HEK293 (cell line): ENCODE results near the gene ALB.

Experiments
- CTCF ChIA-PET: fragments of 350-600 bp; formaldehyde crosslinking; extraction: SDS; loops from one replicate; lab custom pipeline; 2021; ENCODE audit warnings: antibody characterized with exemption; lab: Yijun Ruan, JAX
- POLR2A ChIA-PET: fragments of 300-600 bp; formaldehyde crosslinking; extraction: SDS; loops from one replicate; lab custom pipeline; 2020; ENCODE audit warnings: antibody characterized with exemption, inconsistent platforms; lab: Yijun Ruan, JAX
- H3K27ac ChIP-seq: fragments of 200-500 bp; sonication (Bioruptor generic); 2 replicates; pipeline ENCODE4 v1.5.1; 2014; ENCODE audit warnings: low read depth, low read length, control low read depth, inconsistent platforms; ENCODE audit errors: extremely low read depth
- H3K36me3 ChIP-seq, 2 experiments: fragments of 200-500 bp in 1 of 2; sonication (Bioruptor generic) in 1 of 2; 1 replicate in 1 of 2; 2 replicates in 1 of 2; pipeline ENCODE4 v1.5.1; 2014 to 2017; ENCODE audit warnings: inconsistent platforms in 2 of 2, low read length in 2 of 2; ENCODE audit not compliant: control insufficient read depth in 2 of 2, insufficient read depth in 1 of 2
- H3K4me1 ChIP-seq: fragments of 200-500 bp; sonication (Bioruptor generic); 2 replicates; pipeline ENCODE4 v1.5.1; 2014; ENCODE audit warnings: mild to moderate bottlenecking, low read length, inconsistent platforms; ENCODE audit not compliant: control insufficient read depth, insufficient read depth
- H3K4me3 ChIP-seq: 2 replicates; pipeline ENCODE4 v1.5.1; 2011; ENCODE audit warnings: low read depth, mild to moderate bottlenecking, control low read depth, low read length, moderate library complexity
- H3K9me3 ChIP-seq: fragments of 200-500 bp; sonication (Bioruptor generic); 2 replicates; pipeline ENCODE4 v1.5.1; 2014; ENCODE audit warnings: low read depth, low read length, inconsistent platforms; ENCODE audit not compliant: control insufficient read depth, insufficient read depth
- GLIS1 ChIP-seq: fragments of 450-650 bp; formaldehyde crosslinking; IDR thresholded peaks from 2 replicates; pipeline ENCODE4 v1.5.1; 2016; ENCODE audit warnings: missing biosample characterization, missing genetic modification characterization
- KLF7 ChIP-seq: fragments of 450-650 bp; formaldehyde crosslinking; IDR thresholded peaks from 2 replicates; pipeline ENCODE4 v1.5.1; 2016; ENCODE audit warnings: missing biosample characterization, missing genetic modification characterization, borderline replicate concordance
- SP7 ChIP-seq: fragments of 450-650 bp; formaldehyde crosslinking; IDR thresholded peaks from 2 replicates; pipeline ENCODE4 v1.5.1; 2016; ENCODE audit warnings: missing biosample characterization, missing genetic modification characterization
- ZBTB7A ChIP-seq: fragments of 450-650 bp; formaldehyde crosslinking; IDR thresholded peaks from 2 replicates; pipeline ENCODE4 v1.5.1; 2016; ENCODE audit warnings: low read depth, missing biosample characterization, missing genetic modification characterization
- ZIC2 ChIP-seq: fragments of 450-650 bp; formaldehyde crosslinking; IDR thresholded peaks from 2 replicates; pipeline ENCODE4 v1.5.1; 2016; ENCODE audit warnings: missing biosample characterization, missing genetic modification characterization
- ZNF133 ChIP-seq: fragments of 450-650 bp; formaldehyde crosslinking; IDR thresholded peaks from 2 replicates; pipeline ENCODE4 v1.5.1; 2016; ENCODE audit warnings: missing biosample characterization, missing genetic modification characterization
- ZNF214 ChIP-seq: fragments of 450-650 bp; formaldehyde crosslinking; IDR thresholded peaks from 2 replicates; pipeline ENCODE4 v1.5.1; 2017; ENCODE audit warnings: missing biosample characterization, mild to moderate bottlenecking, missing genetic modification characterization, borderline replicate concordance
- ZNF23 ChIP-seq: fragments of 450-650 bp; formaldehyde crosslinking; IDR thresholded peaks from 2 replicates; pipeline ENCODE4 v1.5.1; 2016; ENCODE audit warnings: missing biosample characterization, missing genetic modification characterization, borderline replicate concordance
- ZNF37A ChIP-seq: fragments of 450-650 bp; IDR thresholded peaks from 2 replicates; pipeline ENCODE4 v1.5.1; 2018; ENCODE audit warnings: missing biosample characterization, missing genetic modification characterization
- ZNF404 ChIP-seq: fragments of 450-650 bp; formaldehyde crosslinking; IDR thresholded peaks from 2 replicates; pipeline ENCODE4 v1.5.1; 2017; ENCODE audit warnings: missing biosample characterization, missing genetic modification characterization
- ZNF510 ChIP-seq: fragments of 450-650 bp; formaldehyde crosslinking; IDR thresholded peaks from 2 replicates; pipeline ENCODE4 v1.5.1; 2018; ENCODE audit warnings: mild to moderate bottlenecking, missing genetic modification characterization, missing biosample characterization; ENCODE audit not compliant: insufficient replicate concordance
- ZNF558 ChIP-seq: fragments of 450-650 bp; formaldehyde crosslinking; IDR thresholded peaks from 2 replicates; pipeline ENCODE4 v1.5.1; 2016; ENCODE audit warnings: missing biosample characterization, missing genetic modification characterization
- ZNF561 ChIP-seq: fragments of 450-650 bp; IDR thresholded peaks from 2 replicates; pipeline ENCODE4 v1.5.1; 2018; ENCODE audit warnings: missing biosample characterization, missing genetic modification characterization, borderline replicate concordance
- ZNF621 ChIP-seq: fragments of 450-650 bp; formaldehyde crosslinking; IDR thresholded peaks from 2 replicates; pipeline ENCODE4 v1.5.1; 2017; ENCODE audit warnings: missing biosample characterization, missing genetic modification characterization
- ZNF623 ChIP-seq: fragments of 450-650 bp; formaldehyde crosslinking; IDR thresholded peaks from 2 replicates; pipeline ENCODE4 v1.5.1; 2016; ENCODE audit warnings: missing biosample characterization, missing genetic modification characterization
- ZNF792 ChIP-seq: fragments of 450-650 bp; formaldehyde crosslinking; IDR thresholded peaks from 2 replicates; pipeline ENCODE4 v1.5.1; 2016; ENCODE audit warnings: missing biosample characterization, missing genetic modification characterization
- TF ChIP-seq, protein P1 (sequence below): fragments of 450-650 bp; formaldehyde crosslinking; IDR thresholded peaks from 2 replicates; pipeline ENCODE4 v1.5.1; 2016; ENCODE audit warnings: missing biosample characterization, missing genetic modification characterization, borderline replicate concordance
- TF ChIP-seq, protein P2 (sequence below): fragments of 450-650 bp; formaldehyde crosslinking; IDR thresholded peaks from 2 replicates; pipeline ENCODE4 v1.5.1; 2016; ENCODE audit warnings: missing biosample characterization, missing genetic modification characterization, borderline replicate concordance
- TF ChIP-seq, protein P3 (sequence below): fragments of 450-650 bp; formaldehyde crosslinking; IDR thresholded peaks from 2 replicates; pipeline ENCODE4 v1.5.1; 2016; ENCODE audit warnings: missing biosample characterization, missing genetic modification characterization
- TF ChIP-seq, protein P4 (sequence below): fragments of 450-650 bp; formaldehyde crosslinking; IDR thresholded peaks from 2 replicates; pipeline ENCODE4 v1.5.1; 2017; ENCODE audit warnings: missing biosample characterization, missing genetic modification characterization
- TF ChIP-seq, protein P5 (sequence below): IDR thresholded peaks from 2 replicates; pipeline ENCODE4 v1.6.1; 2011; ENCODE audit warnings: mild to moderate bottlenecking, low read depth, low read length, borderline replicate concordance

The ALB gene

DNA sequence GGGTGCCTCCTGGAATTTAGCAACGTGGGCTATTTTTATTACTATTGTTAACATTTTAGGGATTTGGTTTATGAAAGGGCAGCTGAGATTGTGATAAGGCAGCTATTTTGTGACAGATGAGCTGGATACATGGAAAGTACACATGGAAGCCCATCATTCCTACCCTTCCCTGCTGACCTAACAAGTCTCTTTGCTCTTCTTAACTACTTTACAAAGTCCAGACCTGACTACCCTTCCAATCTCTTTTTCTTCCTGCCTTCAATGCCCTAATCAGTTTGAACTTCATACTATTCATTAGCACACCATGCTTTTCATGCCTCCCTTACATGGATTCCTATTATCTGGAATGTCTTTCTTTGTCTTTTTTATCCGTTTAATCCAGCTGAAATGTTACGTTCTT lies 22.6 kb downstream of the ALB start (continued):
- TF ChIP-seq, protein P1, sequence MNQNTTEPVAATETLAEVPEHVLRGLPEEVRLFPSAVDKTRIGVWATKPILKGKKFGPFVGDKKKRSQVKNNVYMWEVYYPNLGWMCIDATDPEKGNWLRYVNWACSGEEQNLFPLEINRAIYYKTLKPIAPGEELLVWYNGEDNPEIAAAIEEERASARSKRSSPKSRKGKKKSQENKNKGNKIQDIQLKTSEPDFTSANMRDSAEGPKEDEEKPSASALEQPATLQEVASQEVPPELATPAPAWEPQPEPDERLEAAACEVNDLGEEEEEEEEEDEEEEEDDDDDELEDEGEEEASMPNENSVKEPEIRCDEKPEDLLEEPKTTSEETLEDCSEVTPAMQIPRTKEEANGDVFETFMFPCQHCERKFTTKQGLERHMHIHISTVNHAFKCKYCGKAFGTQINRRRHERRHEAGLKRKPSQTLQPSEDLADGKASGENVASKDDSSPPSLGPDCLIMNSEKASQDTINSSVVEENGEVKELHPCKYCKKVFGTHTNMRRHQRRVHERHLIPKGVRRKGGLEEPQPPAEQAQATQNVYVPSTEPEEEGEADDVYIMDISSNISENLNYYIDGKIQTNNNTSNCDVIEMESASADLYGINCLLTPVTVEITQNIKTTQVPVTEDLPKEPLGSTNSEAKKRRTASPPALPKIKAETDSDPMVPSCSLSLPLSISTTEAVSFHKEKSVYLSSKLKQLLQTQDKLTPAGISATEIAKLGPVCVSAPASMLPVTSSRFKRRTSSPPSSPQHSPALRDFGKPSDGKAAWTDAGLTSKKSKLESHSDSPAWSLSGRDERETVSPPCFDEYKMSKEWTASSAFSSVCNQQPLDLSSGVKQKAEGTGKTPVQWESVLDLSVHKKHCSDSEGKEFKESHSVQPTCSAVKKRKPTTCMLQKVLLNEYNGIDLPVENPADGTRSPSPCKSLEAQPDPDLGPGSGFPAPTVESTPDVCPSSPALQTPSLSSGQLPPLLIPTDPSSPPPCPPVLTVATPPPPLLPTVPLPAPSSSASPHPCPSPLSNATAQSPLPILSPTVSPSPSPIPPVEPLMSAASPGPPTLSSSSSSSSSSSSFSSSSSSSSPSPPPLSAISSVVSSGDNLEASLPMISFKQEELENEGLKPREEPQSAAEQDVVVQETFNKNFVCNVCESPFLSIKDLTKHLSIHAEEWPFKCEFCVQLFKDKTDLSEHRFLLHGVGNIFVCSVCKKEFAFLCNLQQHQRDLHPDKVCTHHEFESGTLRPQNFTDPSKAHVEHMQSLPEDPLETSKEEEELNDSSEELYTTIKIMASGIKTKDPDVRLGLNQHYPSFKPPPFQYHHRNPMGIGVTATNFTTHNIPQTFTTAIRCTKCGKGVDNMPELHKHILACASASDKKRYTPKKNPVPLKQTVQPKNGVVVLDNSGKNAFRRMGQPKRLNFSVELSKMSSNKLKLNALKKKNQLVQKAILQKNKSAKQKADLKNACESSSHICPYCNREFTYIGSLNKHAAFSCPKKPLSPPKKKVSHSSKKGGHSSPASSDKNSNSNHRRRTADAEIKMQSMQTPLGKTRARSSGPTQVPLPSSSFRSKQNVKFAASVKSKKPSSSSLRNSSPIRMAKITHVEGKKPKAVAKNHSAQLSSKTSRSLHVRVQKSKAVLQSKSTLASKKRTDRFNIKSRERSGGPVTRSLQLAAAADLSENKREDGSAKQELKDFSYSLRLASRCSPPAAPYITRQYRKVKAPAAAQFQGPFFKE (tag by site-specific recombination): no peak
- TF ChIP-seq GLIS1 (tag by site-specific recombination): no peak
- TF ChIP-seq ZNF214 (tag by site-specific recombination): no peak
- TF ChIP-seq KLF7: no peak
- TF ChIP-seq ZNF623: no peak

DNA sequence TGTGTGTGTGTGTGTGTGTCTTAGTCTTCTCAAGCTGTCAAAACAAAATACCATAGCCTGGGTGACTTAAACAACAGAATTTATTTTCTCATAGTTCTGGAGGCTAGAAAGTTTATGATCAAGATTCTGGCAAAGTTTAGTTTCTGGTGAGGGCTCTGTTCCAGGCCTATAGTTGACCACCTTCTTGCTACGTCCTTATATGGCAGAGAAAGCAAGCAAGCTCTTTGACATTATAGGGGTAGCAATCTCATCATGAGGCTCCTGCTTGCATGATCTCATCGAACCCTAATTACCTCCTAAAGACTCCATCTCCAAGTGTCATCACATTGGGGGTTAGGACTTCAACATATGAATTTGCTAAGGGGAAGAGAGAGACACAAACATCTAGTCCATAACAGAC lies 25.0 kb downstream of the ALB start:
- H3K4me1 ChIP-seq: no peaks in the 10 kb centered on the region
- ChIA-PET CTCF (interaction anchor here (0.6 kb wide), 1 partner anchor 14 kb away, joined by 3 read pairs; no protein-coding TSS in a partner anchor), POLR2A (no interaction called here)
- no peaks in the 10 kb centered on the region for H3K36me3 ChIP-seq
- no peaks in the 10 kb centered on the region for H3K9me3 ChIP-seq
- H3K27ac ChIP-seq: no peak overlapping the region
- H3K4me3 ChIP-seq: no peak overlapping the region
- TF ChIP-seq ZNF37A (tag by site-specific recombination): no peak

DNA sequence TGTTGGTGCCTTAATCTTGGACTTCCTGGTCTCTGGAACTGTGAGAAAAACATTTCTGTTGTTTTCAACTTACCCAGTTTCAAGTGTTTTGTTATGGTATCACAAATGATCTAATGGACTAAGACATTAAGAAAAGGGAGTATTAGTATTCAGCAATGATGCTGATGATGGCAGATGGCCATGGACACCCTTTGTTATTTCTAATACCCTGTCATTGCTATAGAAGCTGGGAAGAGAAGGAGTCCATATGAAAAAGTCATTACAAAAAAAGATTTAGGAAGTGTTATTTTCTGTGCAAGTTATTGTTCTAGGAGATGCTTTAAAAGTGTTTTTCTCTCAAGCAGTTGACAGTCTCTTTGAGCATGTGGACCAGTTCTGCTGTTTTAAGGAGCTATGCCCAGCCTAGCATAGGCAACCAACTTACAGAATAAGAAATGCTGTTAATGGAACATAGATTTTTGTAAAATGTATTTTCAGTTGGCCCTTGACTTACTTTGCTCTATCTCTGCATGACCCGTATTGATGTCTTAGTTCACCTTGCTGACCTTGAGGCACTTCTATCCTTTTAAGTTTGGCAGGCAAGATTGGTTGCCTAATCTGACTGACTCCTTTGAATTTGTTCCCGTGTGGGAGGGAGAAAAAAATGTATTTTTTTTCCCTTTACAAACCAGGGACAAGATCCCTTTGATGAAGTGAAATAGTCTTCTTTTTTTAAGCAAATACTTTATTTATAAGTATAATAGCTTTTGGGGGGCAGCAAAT lies 25.9 kb downstream of the ALB start:
- Histone ChIP-seq H3K36me3 (no peaks in the 10 kb centered on the region), H3K27ac (no peak overlapping the region), H3K4me3 (no peak overlapping the region), H3K4me1 (no peaks in the 10 kb centered on the region), H3K9me3 (no peaks in the 10 kb centered on the region)
- ChIA-PET CTCF (interaction anchor here (0.6 to 1.4 kb wide), 2 partner anchors 16 to 168 kb away, joined by 3 to 4 read pairs; no protein-coding TSS in a partner anchor), POLR2A (no interaction called here)
- TF ChIP-seq ZNF133 (tag by site-specific recombination) (no peak), SP7 (tag by site-specific recombination) (no peak), ZNF792 (no peak), ZNF404 (tag by site-specific recombination) (no peak), ZIC2 (tag by site-specific recombination) (no peak), ZNF510 (tag by site-specific recombination) (no peak), ZNF23 (tag by site-specific recombination) (no peak), ZBTB7A (tag by site-specific recombination) (no peak), ZNF561 (tag by site-specific recombination) (no peak), ZNF558 (tag by site-specific recombination) (no peak), ZNF621 (tag by site-specific recombination) (no peak)
- TF ChIP-seq, protein P2, sequence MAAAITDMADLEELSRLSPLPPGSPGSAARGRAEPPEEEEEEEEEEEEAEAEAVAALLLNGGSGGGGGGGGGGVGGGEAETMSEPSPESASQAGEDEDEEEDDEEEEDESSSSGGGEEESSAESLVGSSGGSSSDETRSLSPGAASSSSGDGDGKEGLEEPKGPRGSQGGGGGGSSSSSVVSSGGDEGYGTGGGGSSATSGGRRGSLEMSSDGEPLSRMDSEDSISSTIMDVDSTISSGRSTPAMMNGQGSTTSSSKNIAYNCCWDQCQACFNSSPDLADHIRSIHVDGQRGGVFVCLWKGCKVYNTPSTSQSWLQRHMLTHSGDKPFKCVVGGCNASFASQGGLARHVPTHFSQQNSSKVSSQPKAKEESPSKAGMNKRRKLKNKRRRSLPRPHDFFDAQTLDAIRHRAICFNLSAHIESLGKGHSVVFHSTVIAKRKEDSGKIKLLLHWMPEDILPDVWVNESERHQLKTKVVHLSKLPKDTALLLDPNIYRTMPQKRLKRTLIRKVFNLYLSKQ (tag by site-specific recombination): no peak
- TF ChIP-seq, protein P3, sequence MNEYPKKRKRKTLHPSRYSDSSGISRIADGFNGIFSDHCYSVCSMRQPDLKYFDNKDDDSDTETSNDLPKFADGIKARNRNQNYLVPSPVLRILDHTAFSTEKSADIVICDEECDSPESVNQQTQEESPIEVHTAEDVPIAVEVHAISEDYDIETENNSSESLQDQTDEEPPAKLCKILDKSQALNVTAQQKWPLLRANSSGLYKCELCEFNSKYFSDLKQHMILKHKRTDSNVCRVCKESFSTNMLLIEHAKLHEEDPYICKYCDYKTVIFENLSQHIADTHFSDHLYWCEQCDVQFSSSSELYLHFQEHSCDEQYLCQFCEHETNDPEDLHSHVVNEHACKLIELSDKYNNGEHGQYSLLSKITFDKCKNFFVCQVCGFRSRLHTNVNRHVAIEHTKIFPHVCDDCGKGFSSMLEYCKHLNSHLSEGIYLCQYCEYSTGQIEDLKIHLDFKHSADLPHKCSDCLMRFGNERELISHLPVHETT: no peak
- TF ChIP-seq, protein P4, sequence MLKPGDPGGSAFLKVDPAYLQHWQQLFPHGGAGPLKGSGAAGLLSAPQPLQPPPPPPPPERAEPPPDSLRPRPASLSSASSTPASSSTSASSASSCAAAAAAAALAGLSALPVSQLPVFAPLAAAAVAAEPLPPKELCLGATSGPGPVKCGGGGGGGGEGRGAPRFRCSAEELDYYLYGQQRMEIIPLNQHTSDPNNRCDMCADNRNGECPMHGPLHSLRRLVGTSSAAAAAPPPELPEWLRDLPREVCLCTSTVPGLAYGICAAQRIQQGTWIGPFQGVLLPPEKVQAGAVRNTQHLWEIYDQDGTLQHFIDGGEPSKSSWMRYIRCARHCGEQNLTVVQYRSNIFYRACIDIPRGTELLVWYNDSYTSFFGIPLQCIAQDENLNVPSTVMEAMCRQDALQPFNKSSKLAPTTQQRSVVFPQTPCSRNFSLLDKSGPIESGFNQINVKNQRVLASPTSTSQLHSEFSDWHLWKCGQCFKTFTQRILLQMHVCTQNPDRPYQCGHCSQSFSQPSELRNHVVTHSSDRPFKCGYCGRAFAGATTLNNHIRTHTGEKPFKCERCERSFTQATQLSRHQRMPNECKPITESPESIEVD: no peak
- TF ChIP-seq, protein P5, sequence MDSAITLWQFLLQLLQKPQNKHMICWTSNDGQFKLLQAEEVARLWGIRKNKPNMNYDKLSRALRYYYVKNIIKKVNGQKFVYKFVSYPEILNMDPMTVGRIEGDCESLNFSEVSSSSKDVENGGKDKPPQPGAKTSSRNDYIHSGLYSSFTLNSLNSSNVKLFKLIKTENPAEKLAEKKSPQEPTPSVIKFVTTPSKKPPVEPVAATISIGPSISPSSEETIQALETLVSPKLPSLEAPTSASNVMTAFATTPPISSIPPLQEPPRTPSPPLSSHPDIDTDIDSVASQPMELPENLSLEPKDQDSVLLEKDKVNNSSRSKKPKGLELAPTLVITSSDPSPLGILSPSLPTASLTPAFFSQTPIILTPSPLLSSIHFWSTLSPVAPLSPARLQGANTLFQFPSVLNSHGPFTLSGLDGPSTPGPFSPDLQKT: no peak
